GM20431 (cell line): ENCODE results near the gene CNFN.
"Not testable (repeated sequence)": the region's sequence is repeated elsewhere in the genome, so short reads cannot be mapped to it uniquely, and the experiment has no call there.

Experiments used
- in situ Hi-C: fragments of 300-500 bp; cut with MseI, MboI; formaldehyde crosslinking; loops from one replicate; pipeline ENCODE4 v1.15.0; 2020; ENCODE audit warnings: low sequenced_read_pairs; ENCODE audit not compliant: unreplicated experiment

Gene CNFN

DNA sequence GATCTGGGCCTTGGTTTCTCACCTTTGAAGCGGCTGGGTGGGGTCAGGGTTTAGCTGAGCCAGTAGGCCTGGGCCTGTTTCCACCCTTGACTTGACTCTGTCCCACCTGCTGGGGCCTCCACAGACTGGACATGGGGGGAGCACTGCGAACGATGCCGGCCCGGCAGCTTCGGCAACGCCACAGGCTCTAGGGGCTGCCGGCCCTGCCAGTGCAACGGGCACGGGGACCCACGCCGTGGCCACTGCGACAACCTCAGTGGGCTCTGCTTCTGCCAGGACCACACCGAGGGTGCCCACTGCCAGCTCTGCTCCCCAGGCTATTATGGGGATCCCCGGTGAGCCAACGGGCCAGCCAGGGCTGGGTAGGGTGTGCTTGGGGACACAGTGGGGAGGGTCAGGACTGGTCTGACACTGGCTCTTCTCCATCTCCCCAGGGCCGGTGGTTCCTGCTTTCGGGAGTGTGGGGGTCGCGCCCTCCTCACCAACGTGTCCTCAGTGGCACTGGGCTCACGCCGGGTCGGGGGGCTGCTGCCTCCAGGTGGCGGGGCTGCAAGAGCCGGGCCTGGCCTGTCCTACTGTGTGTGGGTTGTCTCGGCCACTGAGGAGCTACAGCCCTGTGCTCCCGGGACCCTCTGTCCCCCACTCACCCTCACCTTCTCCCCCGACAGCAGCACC, 36.6 kb downstream of the CNFN start:
- in situ Hi-C loops, result no loop called here

DNA sequence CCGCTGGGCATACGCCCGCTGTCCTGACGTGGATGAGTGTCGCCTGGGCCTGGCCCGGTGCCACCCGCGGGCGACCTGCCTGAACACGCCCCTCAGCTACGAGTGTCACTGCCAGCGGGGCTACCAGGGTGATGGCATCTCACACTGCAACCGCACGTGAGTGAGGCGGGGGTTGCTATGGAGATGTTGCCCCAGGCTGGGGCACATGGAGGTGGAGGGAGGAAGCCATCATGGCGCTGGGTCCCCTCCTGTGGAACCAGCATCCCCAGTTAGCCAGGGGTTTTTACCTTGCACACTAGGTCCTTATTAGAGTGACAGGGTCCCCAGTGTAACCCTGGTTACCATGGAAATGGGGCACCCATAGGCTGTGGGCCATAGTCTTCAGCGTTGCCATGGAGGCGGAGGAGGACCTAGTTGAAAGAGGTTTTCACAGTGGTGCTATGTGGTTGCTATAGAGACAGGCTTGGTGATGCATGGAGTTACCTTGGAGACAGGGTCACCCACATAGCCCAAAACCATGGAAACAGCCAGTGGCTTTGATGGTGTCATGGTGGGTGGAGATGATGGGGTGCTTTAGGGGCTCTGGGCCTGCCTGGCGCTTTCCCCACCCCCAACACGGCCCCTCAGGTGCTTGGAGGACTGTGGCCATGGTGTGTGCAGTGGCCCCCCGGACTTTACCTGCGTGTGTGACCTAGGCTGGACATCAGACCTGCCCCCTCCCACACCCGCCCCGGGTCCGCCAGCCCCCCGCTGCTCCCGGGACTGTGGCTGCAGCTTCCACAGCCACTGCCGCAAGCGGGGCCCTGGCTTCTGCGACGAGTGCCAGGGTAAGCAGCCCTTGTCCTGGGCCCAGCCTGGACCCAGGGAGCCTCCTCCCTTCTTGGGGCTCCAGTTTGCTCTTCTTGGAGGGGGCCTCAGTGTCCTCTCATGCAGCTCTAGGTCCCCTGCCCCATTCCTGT, 37.5 kb downstream of the CNFN start:
- in situ Hi-C loops, result no loop called here

DNA sequence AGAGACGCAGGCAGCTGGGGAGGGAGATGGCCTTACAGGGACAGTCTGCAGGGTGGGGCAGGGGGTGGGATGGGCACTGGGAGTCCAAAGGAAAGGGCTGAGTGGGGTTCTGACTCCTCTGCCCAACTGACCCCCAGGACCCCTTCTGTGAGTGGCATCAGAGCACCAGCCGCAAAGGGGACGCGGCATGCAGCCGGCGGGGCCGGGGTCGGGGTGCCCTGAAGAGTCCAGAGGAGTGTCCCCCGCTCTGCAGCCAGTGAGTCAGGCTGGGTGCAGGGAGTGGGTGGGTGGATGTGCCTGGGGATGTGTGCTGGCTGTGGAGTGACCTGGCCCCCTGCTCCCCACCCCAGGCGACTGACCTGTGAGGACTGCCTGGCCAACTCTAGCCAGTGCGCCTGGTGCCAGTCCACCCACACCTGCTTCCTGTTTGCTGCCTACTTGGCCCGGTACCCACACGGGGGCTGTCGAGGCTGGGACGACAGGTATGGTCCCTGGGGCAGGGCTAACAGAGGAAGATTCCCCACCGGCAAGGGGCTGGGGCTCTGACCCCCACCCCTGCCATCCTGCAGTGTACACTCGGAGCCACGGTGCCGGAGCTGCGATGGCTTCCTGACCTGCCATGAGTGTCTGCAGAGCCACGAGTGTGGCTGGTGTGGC, 38.9 kb downstream of the CNFN start:
- in situ Hi-C loops, result no loop called here

DNA sequence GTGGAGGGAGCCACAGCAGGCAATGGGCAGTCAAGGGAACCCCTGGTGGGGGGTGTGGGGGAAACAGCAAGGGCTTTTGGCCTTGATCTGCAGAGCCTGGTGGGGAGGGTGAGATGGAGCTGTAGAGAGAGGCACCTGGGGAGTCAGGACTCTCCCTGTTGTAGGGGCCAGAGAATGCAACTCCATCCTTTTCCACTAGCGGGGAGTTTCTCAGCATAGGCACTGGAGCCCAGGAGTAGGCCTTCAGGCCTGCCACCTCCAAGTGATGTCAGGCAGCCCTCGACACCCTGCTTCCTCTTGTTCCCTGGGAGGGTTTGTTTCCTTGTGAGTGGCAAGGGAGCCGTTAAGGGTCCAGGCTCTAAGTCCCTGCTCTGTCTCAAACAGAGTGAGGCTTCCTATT, 39.7 kb downstream of the CNFN start:
- in situ Hi-C loops, result no loop called here

DNA sequence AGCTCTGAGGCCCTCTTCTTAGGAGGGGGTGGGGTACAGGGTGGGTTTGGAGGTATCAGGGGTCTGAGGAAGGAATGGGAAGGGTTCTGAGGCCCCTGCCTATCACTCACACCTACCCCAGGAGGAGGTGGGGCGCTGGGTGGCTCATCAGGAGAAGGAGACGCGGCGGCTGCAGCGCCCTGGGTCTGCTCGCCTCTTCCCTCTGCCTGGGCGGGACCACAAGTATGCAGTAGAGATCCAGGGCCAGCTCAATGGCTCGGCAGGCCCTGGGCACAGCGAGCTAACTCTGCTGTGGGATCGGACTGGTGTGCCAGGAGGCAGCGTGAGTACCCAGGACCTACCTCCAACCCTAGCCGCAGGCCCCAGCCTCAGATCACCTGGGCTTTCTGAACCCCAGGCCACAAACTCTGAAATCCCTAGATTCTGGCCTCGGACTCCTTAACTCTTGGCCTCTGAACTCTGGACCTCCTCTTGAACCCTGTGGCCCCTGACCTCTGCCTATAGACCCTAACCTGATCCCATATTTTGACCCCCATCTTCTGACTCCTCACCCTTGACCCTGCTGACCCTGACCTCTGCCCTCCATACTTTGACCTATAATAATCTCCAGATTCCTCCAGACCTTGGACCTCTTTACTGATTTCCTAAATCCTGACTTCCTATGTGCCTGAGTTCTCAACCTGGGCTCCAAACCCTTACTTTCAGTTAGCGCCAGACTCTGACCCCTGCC, 40.6 kb downstream of the CNFN start:
- in situ Hi-C loops, result no loop called here

DNA sequence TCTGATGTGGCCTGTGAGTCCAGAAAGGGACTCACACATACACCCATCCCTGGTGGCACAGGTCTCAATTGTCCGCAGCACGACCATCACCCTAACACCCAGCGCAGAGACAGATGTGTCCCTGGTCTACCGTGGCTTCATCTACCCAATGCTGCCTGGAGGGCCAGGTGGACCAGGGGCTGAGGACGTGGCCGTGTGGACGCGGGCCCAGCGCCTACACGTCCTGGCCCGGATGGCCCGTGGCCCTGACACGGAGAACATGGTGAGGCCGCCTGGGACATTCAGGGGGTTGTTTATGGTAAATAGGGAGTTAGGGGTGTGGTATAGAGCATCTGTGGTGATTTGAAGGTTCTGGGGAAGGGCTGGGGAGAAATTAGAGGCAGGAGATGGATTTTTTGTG, 41.9 kb downstream of the CNFN start:
- in situ Hi-C loops, result no loop called here

DNA sequence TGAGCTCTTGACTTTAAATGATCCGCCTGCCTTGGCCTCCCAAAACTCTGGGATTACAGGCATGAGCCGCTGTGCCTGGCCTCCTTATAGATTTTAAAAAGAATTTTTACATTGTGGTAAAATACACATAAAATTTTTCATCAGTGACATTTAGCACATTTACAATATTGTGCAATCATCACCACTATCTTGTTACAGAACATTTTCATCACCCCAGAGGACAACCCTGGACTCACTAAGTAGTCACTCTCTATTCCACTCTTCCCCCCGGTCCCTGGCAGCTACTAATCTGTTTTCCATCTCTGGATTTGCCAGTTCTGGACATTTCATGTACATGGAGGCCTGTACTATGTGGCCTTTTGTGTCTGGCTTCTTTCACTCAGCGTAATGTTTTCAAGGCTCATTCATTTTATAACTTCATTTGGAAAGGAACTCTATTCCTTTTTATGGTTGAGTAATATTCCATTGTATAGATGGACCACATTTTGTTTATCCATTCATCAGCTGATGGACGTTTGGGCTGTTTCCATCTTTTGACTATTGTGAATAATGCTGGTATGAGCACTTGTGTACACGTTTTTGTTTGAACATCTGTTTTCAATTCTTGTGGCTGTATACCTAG, 44.8 kb downstream of the CNFN start:
- in situ Hi-C loops, result no loop called here

DNA sequence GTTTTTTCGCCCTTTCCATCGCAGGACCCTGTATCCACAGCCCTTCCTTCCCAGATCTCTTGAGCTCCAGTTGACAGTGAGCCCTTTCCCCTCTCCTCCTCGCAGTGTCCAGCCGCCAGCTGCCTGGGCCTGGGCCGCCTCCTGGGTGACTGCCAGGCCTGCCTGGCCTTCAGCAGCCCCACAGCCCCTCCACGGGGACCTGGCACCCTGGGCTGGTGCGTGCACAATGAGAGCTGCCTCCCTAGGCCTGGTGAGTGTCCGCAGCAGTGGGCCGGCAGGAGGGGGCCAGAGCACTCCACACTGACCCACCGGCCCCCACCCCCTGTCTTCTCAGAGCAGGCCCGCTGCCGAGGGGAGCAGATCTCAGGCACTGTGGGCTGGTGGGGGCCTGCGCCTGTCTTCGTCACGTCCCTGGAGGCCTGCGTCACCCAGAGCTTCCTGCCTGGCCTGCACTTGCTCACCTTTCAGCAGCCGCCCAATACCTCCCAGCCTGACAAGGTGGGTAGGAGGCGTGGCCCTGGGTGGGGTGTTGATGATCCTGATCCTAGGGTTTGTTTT, 45.7 kb downstream of the CNFN start:
- in situ Hi-C loops, result no loop called here

DNA sequence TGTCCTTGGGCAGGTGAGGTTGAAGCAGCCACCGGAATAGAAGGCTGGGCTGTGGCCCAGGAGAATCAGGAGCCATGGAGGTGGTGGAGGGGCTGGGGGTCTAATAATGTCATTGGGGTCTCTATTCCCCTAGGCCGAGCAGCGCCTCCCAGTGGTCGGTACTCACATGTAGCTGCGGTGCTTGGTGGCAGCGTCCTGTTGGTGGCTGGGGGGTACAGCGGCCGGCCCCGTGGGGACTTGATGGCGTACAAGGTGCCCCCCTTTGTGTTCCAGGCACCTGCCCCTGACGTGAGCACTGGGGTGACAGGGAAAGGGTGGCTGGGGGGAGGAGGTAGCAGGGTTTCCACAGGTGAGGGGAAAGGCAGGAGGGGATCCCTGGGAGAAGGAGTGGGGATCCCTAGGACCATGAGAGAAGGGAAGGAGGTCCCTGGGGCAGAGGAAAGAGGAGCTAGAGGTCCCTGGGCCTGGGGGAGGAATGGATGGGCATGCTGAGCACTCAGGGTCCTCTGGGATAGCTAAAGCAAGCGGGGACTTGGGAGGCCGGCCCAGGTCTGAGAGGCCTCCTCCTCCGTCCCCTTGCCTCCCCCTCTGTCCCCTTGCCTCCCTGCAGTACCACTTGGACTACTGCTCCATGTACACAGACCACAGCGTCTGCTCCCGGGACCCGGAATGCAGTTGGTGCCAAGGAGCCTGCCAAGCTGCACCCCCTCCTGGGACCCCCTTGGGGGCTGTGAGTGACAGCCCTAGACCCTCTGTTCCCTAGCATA, 46.6 kb downstream of the CNFN start:
- in situ Hi-C loops, result no loop called here

DNA sequence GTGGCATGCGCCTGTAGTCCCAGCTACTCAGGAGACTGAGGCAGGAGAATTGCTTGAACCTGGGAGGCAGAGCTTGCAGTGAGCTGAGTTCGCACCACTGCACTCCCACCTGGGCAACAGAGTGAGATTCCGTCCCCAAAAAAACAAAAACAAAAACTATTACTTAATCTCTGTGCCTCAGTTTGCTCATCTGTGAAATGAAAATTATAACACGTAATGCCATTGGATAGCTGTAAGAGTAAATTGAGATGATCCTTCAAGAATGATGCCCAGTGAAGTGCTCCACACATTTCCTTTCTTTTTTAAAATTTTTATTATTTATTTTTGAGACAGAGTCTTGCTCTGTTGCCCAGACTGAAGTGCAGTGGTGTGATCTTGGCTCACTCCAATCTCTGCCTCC, 50.2 kb downstream of the CNFN start:
- in situ Hi-C loops, result not testable (repeated sequence)

DNA sequence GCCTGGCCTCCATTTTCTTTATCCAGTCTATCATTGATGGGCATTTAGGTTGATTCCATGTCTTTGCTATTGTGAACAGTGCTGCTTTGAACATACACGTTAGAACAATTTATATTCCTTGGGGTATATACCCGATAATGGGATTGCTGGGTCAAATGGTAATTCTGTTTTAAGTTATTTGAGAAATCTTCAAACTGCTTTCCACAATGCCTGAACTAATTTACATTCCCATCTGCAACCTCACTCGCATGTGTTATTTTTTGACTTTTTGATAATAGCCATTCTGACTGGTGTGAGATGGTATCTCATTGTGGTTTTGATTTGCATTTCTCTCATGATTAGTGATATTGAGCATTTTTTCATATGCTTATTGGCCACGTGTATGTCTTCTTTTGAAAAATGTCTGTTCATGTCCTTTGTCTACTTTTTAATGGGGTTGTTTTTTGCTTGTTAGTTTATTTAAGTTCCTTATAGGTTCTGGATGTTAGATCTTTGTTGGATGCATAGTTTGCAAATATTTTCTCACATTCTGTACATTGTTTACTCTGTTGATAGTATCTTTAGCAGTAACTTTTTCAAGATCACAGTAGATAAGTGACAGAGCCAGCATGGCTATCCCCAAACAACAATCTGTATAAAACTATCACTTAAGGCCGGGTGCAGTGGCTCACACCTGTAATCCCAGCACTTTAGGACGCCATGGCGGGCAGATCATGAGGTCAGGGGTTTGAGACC, 50.8 kb downstream of the CNFN start:
- in situ Hi-C loops, result not testable (repeated sequence)
